COLO668 (cell line): ENCODE data around the gene GOLGA7B.
A peak's percentile ranks its signal among the peaks of the same experiment; 100 is the strongest.

Experiments used
- DNase-seq: peaks from one replicate; lab custom pipeline; 2025; ENCODE audit not compliant: unreplicated experiment; lab: John Stamatoyannopoulos, UW

Gene GOLGA7B

GRCh38 chr10:97866524-97867219 is 17.0 kb downstream of the GOLGA7B start:
- no peak for DNase-seq

GRCh38 chr10:97867220-97867800 is 17.7 kb downstream of the GOLGA7B start:
- no peak for DNase-seq

- no peak for DNase-seq
Observed at GRCh38 chr10:97868134-97868685, 18.6 kb downstream of the GOLGA7B start.

- peak; percentile 83 for DNase-seq
Observed at GRCh38 chr10:97869091-97870042, 19.7 kb downstream of the GOLGA7B start.

GRCh38 chr10:97870990-97871389 is 21.3 kb downstream of the GOLGA7B start:
- no peak for DNase-seq

- no peak for DNase-seq
Observed at GRCh38 chr10:97873569-97873968, 23.9 kb downstream of the GOLGA7B start.

- no peak for DNase-seq
Observed at GRCh38 chr10:97874332-97874731, 24.7 kb downstream of the GOLGA7B start.

GRCh38 chr10:97875391-97875790 is 25.7 kb downstream of the GOLGA7B start:
- no peak for DNase-seq

- DNase-seq, result no peak
Observed at GRCh38 chr10:97876402-97876801, 26.8 kb downstream of the GOLGA7B start.

GRCh38 chr10:97879241-97879640 is 29.6 kb downstream of the GOLGA7B start:
- DNase-seq, result no peak

- no peak for DNase-seq
Observed at GRCh38 chr10:97880109-97880508, 30.5 kb downstream of the GOLGA7B start.

GRCh38 chr10:97882142-97883091 is 32.8 kb downstream of the GOLGA7B start:
- no peak for DNase-seq

- DNase-seq, result no peak
Observed at GRCh38 chr10:97883092-97883485, 33.4 kb downstream of the GOLGA7B start.

GRCh38 chr10:97886286-97886685 is 36.6 kb downstream of the GOLGA7B start:
- DNase-seq, result no peak

GRCh38 chr10:97887399-97887798 is 37.8 kb downstream of the GOLGA7B start:
- DNase-seq, result no peak

GRCh38 chr10:97888134-97888533 is 38.5 kb downstream of the GOLGA7B start:
- no peak for DNase-seq

GRCh38 chr10:97888641-97889262 is 39.1 kb downstream of the GOLGA7B start:
- peak; percentile 71 for DNase-seq

GRCh38 chr10:97889461-97890265 is 40.0 kb downstream of the GOLGA7B start:
- peak; percentile 81 for DNase-seq
